HG02763 (cell line): Measurements from ENCODE around the gene DSCAML1.

Experiments used
- ATAC-seq: cut with Tn5 transposase; IDR thresholded peaks from one replicate; pipeline ENCODE4 v1.9.1; 2021; ENCODE audit warnings: mild to moderate bottlenecking, moderate library complexity; ENCODE audit not compliant: unreplicated experiment

Gene DSCAML1

GRCh38 chr11:117730208-117730800 is 66.7 kb downstream of the DSCAML1 start:
- ATAC-seq: no peak

GRCh38 chr11:117725048-117725734 is 71.8 kb downstream of the DSCAML1 start:
- no peak for ATAC-seq

DNA sequence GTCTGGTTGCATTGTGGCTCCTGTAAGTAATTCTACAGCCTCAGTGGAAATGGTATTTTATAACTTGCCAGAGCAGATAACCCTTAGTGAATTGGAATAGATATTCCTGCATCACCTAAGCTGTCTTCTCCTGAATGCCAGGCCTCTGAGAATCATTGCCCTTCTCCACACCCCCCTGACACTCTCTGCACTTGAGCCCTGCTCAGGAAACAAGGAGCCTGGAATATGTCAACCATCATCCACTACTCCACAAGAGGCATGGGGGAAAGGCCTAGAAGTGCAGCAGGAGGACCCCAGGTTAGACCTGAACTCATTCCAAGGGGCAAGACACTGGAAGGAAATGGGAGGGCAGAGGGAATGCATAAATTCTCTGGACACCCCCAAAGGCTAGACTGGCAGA is 72.4 kb downstream of the DSCAML1 start:
- ATAC-seq: no peak

GRCh38 chr11:117724104-117724503 is 72.9 kb downstream of the DSCAML1 start:
- no peak for ATAC-seq

DNA sequence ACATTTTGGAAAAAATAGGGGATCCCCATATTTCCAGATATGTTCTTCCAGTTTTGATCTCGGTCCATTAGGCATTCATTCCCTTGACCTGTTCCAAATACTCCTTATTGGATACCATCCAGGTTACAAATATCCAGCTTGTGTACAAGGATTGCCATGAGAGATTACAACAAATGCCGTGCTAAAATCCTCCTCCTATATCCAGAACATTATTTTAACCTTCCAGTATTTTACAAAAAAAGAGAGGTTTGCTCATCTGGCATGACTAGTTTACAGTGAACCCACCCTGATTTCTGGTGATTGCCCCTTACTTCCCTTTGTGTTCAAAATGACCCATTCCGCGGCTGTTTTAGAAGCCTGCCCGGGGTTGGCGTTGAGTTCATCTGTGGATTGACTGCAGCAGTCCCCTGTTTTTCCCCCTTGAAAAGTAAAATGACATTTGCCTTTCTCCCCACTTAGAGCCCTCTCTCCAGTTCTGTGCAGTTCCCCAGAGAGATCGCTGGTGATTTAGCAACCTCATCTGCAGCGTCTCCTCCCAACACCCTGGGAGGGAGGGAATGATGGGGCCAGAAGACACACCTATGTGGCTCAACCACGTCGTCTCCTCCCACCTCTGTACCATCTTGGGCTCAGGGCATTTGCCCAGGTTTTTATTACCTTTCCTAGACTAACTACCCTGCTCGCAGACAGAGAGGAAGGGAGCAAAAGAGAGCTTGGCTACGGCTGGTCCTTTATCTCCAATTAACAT is 73.6 kb downstream of the DSCAML1 start:
- ATAC-seq: no peak

DNA sequence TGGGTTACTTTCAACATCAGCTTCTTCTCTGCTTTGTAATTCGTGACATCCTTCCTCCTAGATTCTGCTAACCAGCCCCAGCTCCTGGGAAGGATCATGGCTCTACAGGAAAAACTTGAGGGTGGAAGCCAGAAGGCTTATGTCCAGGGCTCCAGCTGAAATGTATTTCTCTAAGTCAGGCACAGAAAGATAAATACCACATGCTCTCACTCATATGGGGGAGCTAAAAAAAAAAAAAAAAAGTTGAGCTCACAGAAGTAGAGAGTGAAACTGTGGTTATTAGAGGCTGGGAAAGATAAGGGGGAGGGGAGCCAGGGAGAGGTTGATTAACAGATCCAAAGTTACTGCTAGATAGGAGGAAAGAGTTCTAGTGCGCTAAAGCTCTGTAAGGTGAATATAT is 74.9 kb downstream of the DSCAML1 start:
- no peak for ATAC-seq

DNA sequence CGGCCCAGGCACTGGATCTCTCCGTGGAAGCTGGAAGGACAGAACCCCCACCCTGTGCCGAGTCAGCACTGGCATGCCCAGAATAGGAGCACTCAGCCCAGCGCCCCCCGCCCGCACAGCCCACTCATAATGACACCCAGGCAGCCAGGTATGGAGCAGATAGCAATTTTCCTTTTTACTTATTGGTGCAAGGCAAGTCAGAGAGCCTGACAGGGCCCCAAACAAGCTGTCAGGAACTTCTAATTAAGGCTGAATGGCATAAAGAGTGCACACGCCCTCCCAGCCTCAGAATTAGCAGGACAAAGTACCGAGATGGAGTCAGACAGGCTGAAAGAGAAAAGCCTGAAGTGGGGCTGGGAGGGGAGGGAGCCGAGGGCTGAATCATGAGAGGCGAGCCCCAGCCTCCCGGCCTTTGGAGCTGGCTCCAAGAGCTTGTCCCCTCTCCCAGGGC is 76.9 kb downstream of the DSCAML1 start:
- no peak for ATAC-seq

GRCh38 chr11:117719480-117719879 is 77.5 kb downstream of the DSCAML1 start:
- ATAC-seq: no peak

DNA sequence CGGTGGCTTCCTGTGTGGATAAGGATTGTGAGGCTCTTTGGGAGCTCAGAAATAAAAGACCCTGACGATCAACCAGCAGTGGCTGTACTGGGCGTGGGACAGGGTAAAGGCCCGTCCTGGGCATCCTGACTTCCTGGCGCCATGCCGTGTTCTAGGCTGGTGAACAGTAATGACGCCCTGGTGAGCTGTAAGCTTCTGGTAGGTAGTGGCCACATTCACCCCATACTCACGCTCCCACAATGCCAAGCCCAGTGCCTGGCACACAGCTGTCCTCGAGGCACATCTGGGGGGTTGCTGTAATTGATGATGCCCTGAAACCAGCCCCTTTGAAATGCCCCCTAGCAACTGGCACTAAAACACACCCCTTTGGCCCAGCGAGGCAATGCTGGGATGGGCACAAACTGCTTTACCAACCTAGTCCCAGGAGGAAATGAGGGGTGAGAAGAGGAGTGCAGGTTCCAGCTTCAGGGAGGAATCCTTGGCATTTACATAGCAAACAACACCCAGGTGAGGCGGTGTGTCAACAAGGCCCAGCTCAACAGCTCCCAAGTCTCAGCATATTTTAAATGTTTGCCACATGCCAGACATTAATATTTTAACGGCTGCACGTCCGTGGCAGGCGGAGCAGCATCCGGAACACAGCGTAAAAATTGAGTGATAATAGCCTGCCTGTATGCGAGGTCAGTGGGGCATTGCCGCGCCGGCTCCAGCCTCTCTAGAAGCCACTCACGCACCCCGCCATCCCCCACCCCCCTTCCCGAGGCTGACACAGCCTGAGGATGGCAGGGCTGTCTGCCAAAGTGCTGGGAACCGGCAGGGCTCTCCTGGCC is 79.3 kb downstream of the DSCAML1 start:
- no peak for ATAC-seq

GRCh38 chr11:117716521-117717440 is 80.2 kb downstream of the DSCAML1 start:
- ATAC-seq: no peak

- no peak for ATAC-seq
Observed at GRCh38 chr11:117715801-117716200, 81.2 kb downstream of the DSCAML1 start.

- ATAC-seq: no peak
Observed at GRCh38 chr11:117713538-117713991, 83.5 kb downstream of the DSCAML1 start.

- ATAC-seq: no peak
Observed at GRCh38 chr11:117712530-117712929, 84.5 kb downstream of the DSCAML1 start.

DNA sequence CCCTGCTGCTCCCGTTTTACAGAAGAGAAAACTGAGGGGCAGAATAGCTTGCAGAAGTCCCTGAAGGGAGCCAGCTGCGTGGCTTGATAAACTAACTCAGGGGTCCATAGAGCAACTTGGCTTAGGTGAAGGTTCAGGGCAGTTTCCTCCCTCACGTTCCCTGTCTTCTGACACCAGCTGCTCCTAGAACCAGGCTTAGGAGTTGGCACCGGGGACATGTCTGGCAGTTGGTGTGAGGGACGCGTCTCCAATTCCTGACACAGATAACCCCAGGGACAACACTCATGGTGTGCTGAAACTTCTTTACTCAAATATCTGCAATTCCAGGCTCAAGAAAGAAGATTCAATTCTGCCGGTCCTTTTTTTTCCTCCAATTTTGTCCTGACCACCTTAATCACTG is 85.7 kb downstream of the DSCAML1 start:
- no peak for ATAC-seq

GRCh38 chr11:117710211-117710610 is 86.8 kb downstream of the DSCAML1 start:
- no peak for ATAC-seq

GRCh38 chr11:117706322-117706814 is 90.6 kb downstream of the DSCAML1 start:
- ATAC-seq: no peak

GRCh38 chr11:117705866-117706265 is 91.2 kb downstream of the DSCAML1 start:
- ATAC-seq: no peak

- no peak for ATAC-seq
Observed at GRCh38 chr11:117704395-117705100, 92.5 kb downstream of the DSCAML1 start.

DNA sequence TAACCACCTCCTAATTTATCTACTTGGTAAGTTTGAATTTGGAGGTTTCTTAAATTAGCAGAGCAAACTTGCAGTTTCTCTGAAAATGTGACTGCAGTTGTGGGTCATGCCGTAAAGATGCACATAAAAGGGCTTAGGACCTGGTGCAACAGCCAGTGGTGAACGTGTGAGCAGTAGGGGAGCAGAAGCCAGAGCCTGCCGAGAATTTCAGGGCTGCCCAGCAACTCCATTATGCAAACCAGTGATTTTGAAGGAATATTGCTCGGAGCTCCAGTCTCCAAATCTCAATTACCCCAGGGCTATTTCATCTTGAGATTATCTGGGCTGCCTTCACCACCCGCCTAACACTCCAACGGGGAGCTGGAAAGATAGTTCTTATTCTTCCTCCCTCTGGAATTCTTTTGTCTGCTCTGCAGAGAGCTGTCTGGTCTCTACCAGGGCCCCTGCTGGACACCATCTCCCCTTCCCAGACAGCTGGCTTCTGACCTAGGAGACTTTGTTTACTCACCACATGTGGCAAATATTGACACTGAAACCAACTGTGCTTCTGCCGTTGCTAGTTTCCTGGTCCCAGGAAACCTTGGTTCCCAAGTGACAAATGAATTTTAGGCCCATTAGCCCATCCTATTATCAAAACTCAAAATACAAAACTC is 93.9 kb downstream of the DSCAML1 start:
- no peak for ATAC-seq
